ENCODE data around the gene FAM3B. TPM values are rescaled to one million over a fixed set of nuclear protein-coding genes. Genes with fewer than 3 reads are reported as not detected.

The FAM3B gene
- total RNA-seq, 2 donors from 2014 or later = not detected

DNA sequence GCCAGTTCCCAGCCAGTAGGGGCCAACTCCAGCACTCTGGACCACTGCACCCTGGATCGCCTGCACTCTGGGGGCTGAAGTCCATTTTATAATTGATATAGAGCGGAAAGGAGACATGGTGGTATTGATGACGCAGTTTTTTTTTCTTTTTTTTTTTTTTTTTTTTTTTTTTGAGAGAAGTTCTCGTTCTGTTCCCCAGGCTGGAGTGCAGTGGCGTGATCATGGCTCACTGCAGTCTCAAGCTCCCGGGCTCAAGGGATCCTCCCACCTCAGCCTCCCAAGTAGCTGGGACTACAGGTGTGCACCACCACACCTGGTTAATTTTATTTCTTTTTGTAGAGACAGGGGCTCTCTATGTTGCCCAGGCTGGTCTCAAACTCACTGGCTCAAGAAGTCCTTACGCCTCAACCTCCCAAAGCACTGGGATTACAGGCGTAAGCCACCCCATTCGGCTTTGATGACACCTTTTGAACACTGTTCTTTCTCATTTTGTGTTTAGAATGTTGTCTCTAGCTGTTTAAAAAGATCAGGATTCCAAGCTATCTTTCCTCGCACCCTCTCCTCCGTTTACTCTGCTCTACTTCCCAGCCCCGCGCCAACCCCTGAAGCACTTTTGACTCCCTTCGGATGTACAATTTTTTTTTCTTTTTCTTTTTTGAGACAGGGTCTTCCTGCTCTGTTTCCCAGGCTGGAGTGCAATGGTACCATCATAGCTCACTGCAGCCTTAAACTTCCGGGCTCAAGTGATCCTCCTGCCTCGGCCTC lies 46.2 kb downstream of the FAM3B start:
- DNase-seq = no peak
- peak overlapping the region; percentile 80 to 91 for H3K4me3 Mint-ChIP-seq
- no peaks in the 10 kb centered on the region for H3K27me3 Mint-ChIP-seq (ENCODE audit: low read depth)
- peaks cover 0 to 4% of the 10 kb centered on the region in 2 donors for H3K36me3 Mint-ChIP-seq (ENCODE audit: insufficient read depth in 2 of 2)
- ATAC-seq (replicated peaks in 1 of 2) = peak in 1 of 2 donors; percentile 0
- peaks cover 40% of the 10 kb centered on the region for H3K4me1 Mint-ChIP-seq (ENCODE audit: low read depth)
- H3K27ac Mint-ChIP-seq = peak overlapping the region; percentile 87
- H3K9me3 Mint-ChIP-seq = no peaks in the 10 kb centered on the region

- Mint-ChIP-seq H3K27me3 (ENCODE audit: low read depth) (no peaks in the 10 kb centered on the region), H3K36me3 (ENCODE audit: insufficient read depth in 2 of 2) (peaks cover 0 to 4% of the 10 kb centered on the region in 2 donors), H3K4me1 (ENCODE audit: low read depth) (peaks cover 47% of the 10 kb centered on the region), H3K9me3 (no peaks in the 10 kb centered on the region), H3K27ac (peak overlapping the region; percentile 87), H3K4me3 (peak overlapping the region; percentile 80 to 91)
- DNase-seq = no peak
- no peak for ATAC-seq (replicated peaks in 1 of 2)
These were observed 47.0 kb downstream of the FAM3B start for GRCh38 chr21:41363370-41364270.

- Mint-ChIP-seq H3K27me3 (ENCODE audit: low read depth) (no peaks in the 10 kb centered on the region), H3K36me3 (ENCODE audit: insufficient read depth in 2 of 2) (peaks cover 0 to 4% of the 10 kb centered on the region in 2 donors), H3K9me3 (no peaks in the 10 kb centered on the region), H3K27ac (no peak overlapping the region), H3K4me3 (no peak overlapping the region), H3K4me1 (ENCODE audit: low read depth) (peaks cover 53% of the 10 kb centered on the region)
- DNase-seq (no peak), ATAC-seq (replicated peaks in 1 of 2) (no peak)
These were observed 47.7 kb downstream of the FAM3B start for GRCh38 chr21:41364308-41364707.

DNA sequence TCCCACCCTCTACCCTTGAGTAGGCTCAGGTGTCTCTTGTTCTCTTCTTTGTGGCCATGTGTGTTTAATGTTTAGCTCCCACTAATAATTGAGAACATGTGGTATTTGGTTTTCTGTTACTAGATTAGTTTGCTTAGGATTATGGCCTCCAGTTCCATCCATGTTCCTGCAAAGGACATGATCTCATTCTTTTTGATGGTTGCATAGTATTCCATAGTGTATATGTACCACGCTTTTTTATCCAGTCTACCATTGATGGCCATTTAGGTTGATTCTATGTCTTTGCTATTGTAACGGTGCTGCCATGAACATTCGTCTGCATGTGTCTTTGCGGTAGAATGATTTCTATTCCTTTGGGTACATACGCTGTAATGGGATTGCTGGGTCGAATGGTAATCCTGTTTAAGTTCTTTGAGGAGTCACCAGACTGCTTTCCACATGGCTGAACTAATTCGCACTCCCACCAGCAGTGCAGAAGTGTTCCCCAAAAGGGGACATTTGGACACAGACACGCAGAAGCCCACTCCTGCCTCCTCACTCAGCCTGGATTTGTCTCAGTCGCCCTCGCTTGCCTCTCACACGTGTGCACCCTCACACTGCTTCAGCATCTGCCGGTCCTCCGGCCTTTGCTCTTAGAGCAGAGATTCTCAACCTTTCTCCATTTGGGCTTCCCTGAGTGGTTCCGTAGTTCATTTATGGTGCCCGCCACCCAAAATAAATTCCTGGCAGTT lies 48.9 kb downstream of the FAM3B start:
- no peak for DNase-seq
- Mint-ChIP-seq H3K27ac (no peak overlapping the region), H3K36me3 (ENCODE audit: insufficient read depth in 2 of 2) (peaks cover 2 to 4% of the 10 kb centered on the region in 2 donors), H3K4me1 (ENCODE audit: low read depth) (peaks cover 62% of the 10 kb centered on the region), H3K9me3 (no peaks in the 10 kb centered on the region), H3K4me3 (no peak overlapping the region), H3K27me3 (ENCODE audit: low read depth) (no peaks in the 10 kb centered on the region)
- ATAC-seq (replicated peaks in 1 of 2) = no peak

DNA sequence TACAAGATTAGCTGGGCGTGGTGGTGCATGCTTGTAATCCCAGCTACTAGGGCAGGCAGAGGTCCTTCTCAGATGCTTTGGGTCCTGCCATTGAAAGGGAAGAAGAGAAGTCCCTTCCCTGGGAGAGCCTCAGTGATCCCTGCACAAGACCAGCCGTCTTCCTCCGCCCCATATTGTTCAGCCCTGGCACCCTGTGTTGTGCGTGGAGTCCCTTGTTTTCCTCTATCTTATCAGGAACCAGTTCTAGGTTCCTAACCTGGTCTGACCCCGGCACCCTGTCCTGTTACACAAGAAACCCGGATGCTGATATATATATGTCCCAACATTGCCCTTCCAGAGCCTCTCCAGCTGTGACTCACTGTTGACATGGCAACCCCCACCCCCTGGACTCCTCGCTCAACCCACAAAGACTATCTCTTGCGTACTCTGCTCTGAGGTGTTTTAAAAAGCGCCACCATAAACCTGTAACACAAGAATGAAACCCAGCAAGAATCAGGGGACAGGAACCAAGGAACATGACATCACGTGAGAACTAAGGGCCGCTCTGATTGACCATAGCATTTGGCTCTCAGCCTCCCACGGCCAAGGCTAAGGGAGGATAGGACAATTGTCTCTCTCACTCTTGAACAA lies 50.0 kb downstream of the FAM3B start:
- peak; percentile 14 to 21 for DNase-seq

GRCh38 chr21:41367301-41367944 lies 50.8 kb downstream of the FAM3B start:
- H3K9me3 Mint-ChIP-seq = no peaks in the 10 kb centered on the region
- no peaks in the 10 kb centered on the region for H3K27me3 Mint-ChIP-seq (ENCODE audit: low read depth)
- H3K36me3 Mint-ChIP-seq (ENCODE audit: insufficient read depth in 2 of 2) = peaks cover 4 to 7% of the 10 kb centered on the region in 2 donors
- H3K27ac Mint-ChIP-seq = peak overlapping the region; percentile 4
- peaks cover 67% of the 10 kb centered on the region for H3K4me1 Mint-ChIP-seq (ENCODE audit: low read depth)
- DNase-seq (no peak), ATAC-seq (replicated peaks in 1 of 2) (no peak)
- no peak overlapping the region for H3K4me3 Mint-ChIP-seq

More for the DNA sequence above, 50.0 kb downstream of the FAM3B start:
- no peak overlapping the region for H3K4me3 Mint-ChIP-seq
- H3K4me1 Mint-ChIP-seq (ENCODE audit: low read depth) = peaks cover 70% of the 10 kb centered on the region
- peaks cover 4 to 7% of the 10 kb centered on the region in 2 donors for H3K36me3 Mint-ChIP-seq (ENCODE audit: insufficient read depth in 2 of 2)
- H3K27ac Mint-ChIP-seq = no peak overlapping the region
- no peaks in the 10 kb centered on the region for H3K27me3 Mint-ChIP-seq (ENCODE audit: low read depth)
- no peaks in the 10 kb centered on the region for H3K9me3 Mint-ChIP-seq
- no peak for ATAC-seq (replicated peaks in 1 of 2)

DNA sequence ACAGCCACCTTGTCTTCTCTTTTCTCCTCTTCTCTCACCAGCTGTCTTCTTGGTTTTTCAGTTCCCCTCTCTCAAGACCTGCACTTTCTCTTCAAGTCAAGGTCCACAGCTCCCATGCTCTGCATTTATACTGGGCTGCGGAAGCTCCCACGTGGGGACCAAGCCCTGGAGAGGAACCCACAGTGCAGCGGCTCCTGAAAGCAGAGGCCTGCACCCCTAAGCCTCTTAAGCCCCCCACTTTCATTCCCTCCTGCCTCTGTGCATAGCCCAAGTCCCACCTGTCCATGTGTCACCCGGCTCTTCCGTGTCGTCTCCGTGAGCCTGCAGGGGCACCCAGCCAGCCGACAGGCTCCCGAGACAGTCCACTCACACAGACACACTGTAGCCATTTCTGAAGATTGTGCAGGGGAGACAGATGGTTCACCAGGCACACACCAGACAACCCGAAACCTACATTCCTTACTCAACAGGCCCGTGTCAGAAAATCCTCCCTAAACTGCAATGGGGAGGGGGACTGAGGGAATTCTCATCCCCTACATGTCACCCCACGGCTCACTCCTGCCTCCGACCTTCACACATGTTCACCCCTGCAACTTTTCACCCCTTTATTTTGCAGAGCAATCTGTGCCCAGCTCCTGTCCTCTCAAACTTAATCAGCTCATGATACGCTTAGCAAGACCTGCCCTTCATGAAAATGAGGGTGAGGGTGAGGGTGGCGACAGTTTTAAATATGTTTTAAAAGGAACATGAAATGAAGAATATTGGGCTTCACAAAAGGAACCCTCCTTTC lies 51.5 kb downstream of the FAM3B start:
- peak overlapping the region in 1 of 2 donors; percentile 81 for H3K4me3 Mint-ChIP-seq
- H3K4me1 Mint-ChIP-seq (ENCODE audit: low read depth) = peaks cover 60% of the 10 kb centered on the region
- peak overlapping the region; percentile 70 for H3K27ac Mint-ChIP-seq

GRCh38 chr21:41368735-41369104 lies 52.1 kb downstream of the FAM3B start:
- Mint-ChIP-seq H3K27me3 (ENCODE audit: low read depth) (no peaks in the 10 kb centered on the region), H3K36me3 (ENCODE audit: insufficient read depth in 2 of 2) (peaks cover 3 to 4% of the 10 kb centered on the region in 2 donors)
- ATAC-seq (replicated peaks in 1 of 2) = no peak

More for the DNA sequence above, 51.5 kb downstream of the FAM3B start:
- Mint-ChIP-seq H3K27me3 (ENCODE audit: low read depth) (no peaks in the 10 kb centered on the region), H3K9me3 (no peaks in the 10 kb centered on the region), H3K36me3 (ENCODE audit: insufficient read depth in 2 of 2) (peaks cover 4% of the 10 kb centered on the region in 2 donors)
- ATAC-seq (replicated peaks in 1 of 2) = no peak
- no peak for DNase-seq

GRCh38 chr21:41369105-41369919 lies 52.7 kb downstream of the FAM3B start:
- H3K27me3 Mint-ChIP-seq (ENCODE audit: low read depth) = no peaks in the 10 kb centered on the region
- DNase-seq = peak; percentile 45 to 47
- peak overlapping the region; percentile 81 to 91 for H3K4me3 Mint-ChIP-seq
- no peaks in the 10 kb centered on the region for H3K9me3 Mint-ChIP-seq
- peak; percentile 68 to 74 for ATAC-seq (replicated peaks in 1 of 2)
- peak overlapping the region; percentile 83 for H3K27ac Mint-ChIP-seq
- peaks cover 48% of the 10 kb centered on the region for H3K4me1 Mint-ChIP-seq (ENCODE audit: low read depth)
- H3K36me3 Mint-ChIP-seq (ENCODE audit: insufficient read depth in 2 of 2) = peaks cover 3 to 4% of the 10 kb centered on the region in 2 donors

More at GRCh38 chr21:41368735-41369104, 52.1 kb downstream of the FAM3B start:
- Mint-ChIP-seq H3K4me1 (ENCODE audit: low read depth) (peaks cover 54% of the 10 kb centered on the region), H3K27ac (peak overlapping the region; percentile 70), H3K4me3 (peak overlapping the region; percentile 81 to 91), H3K9me3 (no peaks in the 10 kb centered on the region)
- no peak for DNase-seq

DNA sequence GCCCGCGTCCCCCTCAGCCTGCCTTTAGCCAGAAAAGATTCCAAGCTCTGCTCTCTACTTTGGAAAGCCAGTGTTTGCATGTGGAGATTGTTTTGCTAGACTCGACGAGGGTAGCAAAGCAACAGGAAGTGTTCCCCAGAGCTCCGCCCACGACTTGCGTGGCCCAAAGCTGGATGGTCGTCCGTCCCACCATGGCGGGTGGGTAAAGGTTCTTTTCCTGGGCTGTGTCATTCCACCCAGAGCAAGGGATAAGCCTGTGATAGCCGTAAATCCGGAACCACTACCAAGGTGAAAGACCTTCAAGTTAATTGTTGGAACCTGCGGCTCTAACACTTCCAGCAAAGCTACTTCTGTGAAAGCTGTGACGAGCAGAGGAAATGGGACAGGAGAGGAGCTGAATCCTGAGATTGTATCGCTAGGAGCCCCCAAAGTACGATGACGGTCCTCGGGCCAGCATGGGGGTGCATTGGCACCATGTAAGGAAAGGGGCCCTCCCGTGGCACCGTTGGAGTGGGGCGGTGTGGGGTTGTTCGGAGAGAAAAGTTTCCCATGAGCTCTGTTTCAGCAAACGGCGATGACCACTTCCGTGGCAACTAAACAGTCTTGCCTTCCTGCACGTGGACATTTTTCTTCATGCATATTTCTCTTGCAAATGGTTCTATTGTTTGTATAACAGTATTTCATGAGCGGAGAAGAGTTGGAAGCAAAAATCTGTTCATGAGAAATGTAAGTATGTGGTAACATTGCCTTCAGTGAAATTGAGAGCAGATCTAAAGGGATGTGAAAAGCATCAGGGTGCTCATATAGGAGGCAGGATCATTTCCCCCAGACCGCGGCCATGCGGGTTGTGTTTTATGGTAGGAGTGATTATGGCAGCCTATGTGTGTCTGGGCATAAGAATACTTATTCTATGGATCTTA lies 53.6 kb downstream of the FAM3B start:
- peaks cover 3 to 4% of the 10 kb centered on the region in 2 donors for H3K36me3 Mint-ChIP-seq (ENCODE audit: insufficient read depth in 2 of 2)
- no peaks in the 10 kb centered on the region for H3K9me3 Mint-ChIP-seq
- DNase-seq (peak; percentile 62 to 66), ATAC-seq (replicated peaks in 1 of 2) (peak; percentile 55 to 64)
- H3K4me1 Mint-ChIP-seq (ENCODE audit: low read depth) = peaks cover 55% of the 10 kb centered on the region
- H3K27me3 Mint-ChIP-seq (ENCODE audit: low read depth) = no peaks in the 10 kb centered on the region
- H3K27ac Mint-ChIP-seq = peak overlapping the region; percentile 83
- H3K4me3 Mint-ChIP-seq = peak overlapping the region; percentile 81 to 91

Measured in activated T-cell treated with anti-CD3 and anti-CD28 coated beads, Interleukin-2, amount 50 U/mL, for 72 hours (primary cell).